ENCODE measurements around the gene CTSE. TPM values are rescaled to one million over a fixed set of nuclear protein-coding genes. Genes with fewer than 3 reads are reported as not detected.

Gene CTSE
- total and polyA plus RNA-seq, 9 of the 15 experiments (the other 6 are each of a cell fraction or from before 2014, with no cell fraction given), result 0.04 to 0.18 (median 0.09) TPM; not detected in 4

- TF ChIP-seq GMEB1 (CRISPR knock-in tag; IDR thresholded peaks at IDR 0.05) (no peak), NCOR1 (IDR thresholded peaks at IDR 0.05) (no peak), CTBP1 (IDR thresholded peaks at IDR 0.05; ENCODE audit: borderline replicate concordance) (peak; percentile 50; the same call in 1 of the 2 replicates), ZFP91 (CRISPR knock-in tag; IDR thresholded peaks at IDR 0.05) (no peak), CREB3L1 (IDR thresholded peaks at IDR 0.05; ENCODE audit: borderline replicate concordance, low read depth) (no peak), MTF1 (CRISPR knock-in tag; IDR thresholded peaks at IDR 0.05; ENCODE audit: borderline replicate concordance) (no peak), PHF8 (IDR thresholded peaks at IDR 0.05; ENCODE audit: borderline replicate concordance, low read length) (no peak), USF1 (CRISPR knock-in tag; IDR thresholded peaks at IDR 0.05) (0 out of 2 replicates have a peak, but pooled peaks have one; percentile 15), MCM2 (IDR thresholded peaks at IDR 0.05; ENCODE audit: low read depth) (no peak), ZC3H4 (CRISPR knock-in tag; IDR thresholded peaks at IDR 0.05; ENCODE audit: borderline replicate concordance) (no peak), SREBF1 (IDR thresholded peaks at IDR 0.05; ENCODE audit: borderline replicate concordance, low read depth, low read length) (no peak), PML (IDR thresholded peaks at IDR 0.05; ENCODE audit: low read length) (no peak), SRSF3 (IDR thresholded peaks at IDR 0.05; ENCODE audit: insufficient read depth, low read length) (no peak), ADNP (tag; IDR thresholded peaks at IDR 0.05) (no peak), SNIP1 (IDR thresholded peaks at IDR 0.05; ENCODE audit: low read depth) (no peak), PRDM10 (IDR thresholded peaks at IDR 0.05; ENCODE audit: partially characterized antibody) (no peak), HINFP (tag; conservative IDR thresholded peaks at IDR 0.05; ENCODE audit: low read depth) (no peak)
Observed at GRCh38 chr1:206001476-206001888, 22.2 kb downstream of the CTSE start (continued).
